HG02678 (cell line): ENCODE data around the gene FLNB.

Experiments
- ATAC-seq: cut with Tn5 transposase; IDR thresholded peaks from one replicate; pipeline ENCODE4 v1.9.1; 2021; ENCODE audit warnings: mild to moderate bottlenecking, moderate library complexity; ENCODE audit not compliant: unreplicated experiment

FLNB gene

GRCh38 chr3:58129041-58129770 is 121.0 kb downstream of the FLNB start:
- ATAC-seq, result no peak

GRCh38 chr3:58130591-58130990 is 122.4 kb downstream of the FLNB start:
- ATAC-seq, result no peak

- no peak for ATAC-seq
Observed at GRCh38 chr3:58131101-58131825, 123.0 kb downstream of the FLNB start.

GRCh38 chr3:58132850-58133249 is 124.6 kb downstream of the FLNB start:
- ATAC-seq, result no peak

GRCh38 chr3:58134468-58134867 is 126.2 kb downstream of the FLNB start:
- no peak for ATAC-seq

- ATAC-seq, result no peak
Observed at GRCh38 chr3:58135712-58136543, 127.7 kb downstream of the FLNB start.

GRCh38 chr3:58137306-58137705 is 129.1 kb downstream of the FLNB start:
- ATAC-seq, result no peak

GRCh38 chr3:58141766-58142345 is 133.6 kb downstream of the FLNB start:
- ATAC-seq, result no peak

- no peak for ATAC-seq
Observed at GRCh38 chr3:58143417-58144055, 135.3 kb downstream of the FLNB start.

GRCh38 chr3:58144478-58145325 is 136.5 kb downstream of the FLNB start:
- no peak for ATAC-seq

GRCh38 chr3:58148049-58148448 is 139.8 kb downstream of the FLNB start:
- ATAC-seq, result no peak

GRCh38 chr3:58150130-58150809 is 142.0 kb downstream of the FLNB start:
- no peak for ATAC-seq

- ATAC-seq, result no peak
Observed at GRCh38 chr3:58150810-58151199, 142.6 kb downstream of the FLNB start.

- ATAC-seq, result no peak
Observed at GRCh38 chr3:58151637-58152036, 143.4 kb downstream of the FLNB start.

GRCh38 chr3:58152225-58153015 is 144.2 kb downstream of the FLNB start:
- no peak for ATAC-seq

- ATAC-seq, result no peak
Observed at GRCh38 chr3:58153371-58153770, 145.1 kb downstream of the FLNB start.

GRCh38 chr3:58154626-58155449 is 146.6 kb downstream of the FLNB start:
- no peak for ATAC-seq

GRCh38 chr3:58155838-58156237 is 147.6 kb downstream of the FLNB start:
- ATAC-seq, result no peak
